Measurements from ENCODE around the gene CDC42BPG. TPM values are rescaled to one million over a fixed set of nuclear protein-coding genes. Genes with fewer than 3 reads are reported as not detected.

The CDC42BPG gene
- total RNA-seq, 1 donor from 2014 or later = 13.0 TPM

- Histone ChIP-seq H3K27ac (no peak overlapping the region), H3K4me1 (peaks cover 93% of the 10 kb centered on the region), H3K27me3 (no peaks in the 10 kb centered on the region), H3K9me3 (no peaks in the 10 kb centered on the region), H3K4me3 (no peak overlapping the region), H3K36me3 (peaks cover 0 to 17% of the 10 kb centered on the region in 2 donors)
- DNase-seq (ENCODE audit: extremely low spot score in 2 of 2) = no peak
- intact Hi-C loops (cut with DNase I) = no loop called here
- TF ChIP-seq POLR2AphosphoS5 (IDR thresholded peaks at IDR 0.05; ENCODE audit: insufficient read depth in 1 of 2, low read depth in 1 of 2) (no peak), POLR2A (IDR thresholded peaks at IDR 0.05) (no peak), CTCF (IDR thresholded peaks at IDR 0.05) (no peak)
Observed at GRCh38 chr11:64872790-64873488, 28.5 kb upstream of the CDC42BPG start.

- no peaks in the 10 kb centered on the region for H3K9me3 ChIP-seq
- intact Hi-C loops (cut with DNase I) = no loop called here
- no peak for DNase-seq (ENCODE audit: extremely low spot score in 2 of 2)
- H3K27me3 ChIP-seq = no peaks in the 10 kb centered on the region
- TF ChIP-seq CTCF (IDR thresholded peaks at IDR 0.05) = no peak
- no peak for TF ChIP-seq POLR2A (IDR thresholded peaks at IDR 0.05)
- TF ChIP-seq POLR2AphosphoS5 (IDR thresholded peaks at IDR 0.05; ENCODE audit: insufficient read depth in 1 of 2, low read depth in 1 of 2) = no peak
- H3K4me3 ChIP-seq = no peak overlapping the region
- peak overlapping the region; percentile 91 for H3K27ac ChIP-seq
- peaks cover 92% of the 10 kb centered on the region for H3K4me1 ChIP-seq
- H3K36me3 ChIP-seq = peaks cover 0 to 17% of the 10 kb centered on the region in 2 donors
Observed at GRCh38 chr11:64871492-64871891, 27.0 kb upstream of the CDC42BPG start.

- H3K9me3 ChIP-seq = no peaks in the 10 kb centered on the region
- TF ChIP-seq POLR2A (IDR thresholded peaks at IDR 0.05) (no peak), POLR2AphosphoS5 (IDR thresholded peaks at IDR 0.05; ENCODE audit: insufficient read depth in 1 of 2, low read depth in 1 of 2) (no peak), CTCF (IDR thresholded peaks at IDR 0.05) (no peak)
- H3K36me3 ChIP-seq = peaks cover 0 to 17% of the 10 kb centered on the region in 2 donors
- peaks cover 92% of the 10 kb centered on the region for H3K4me1 ChIP-seq
- intact Hi-C loops (cut with DNase I) = no loop called here
- H3K4me3 ChIP-seq = peak overlapping the region; percentile 2 to 21
- H3K27ac ChIP-seq = peak overlapping the region; percentile 91
- no peak for DNase-seq (ENCODE audit: extremely low spot score in 2 of 2)
- no peaks in the 10 kb centered on the region for H3K27me3 ChIP-seq
Observed at GRCh38 chr11:64870893-64871466, 26.5 kb upstream of the CDC42BPG start.

GRCh38 chr11:64870176-64870892, 25.9 kb upstream of the CDC42BPG start:
- peak overlapping the region; percentile 91 for H3K27ac ChIP-seq
- H3K36me3 ChIP-seq = peaks cover 0 to 17% of the 10 kb centered on the region in 2 donors
- intact Hi-C loops (cut with DNase I) = no loop called here
- peaks cover 92% of the 10 kb centered on the region for H3K4me1 ChIP-seq
- no peak for DNase-seq (ENCODE audit: extremely low spot score in 2 of 2)
- peak overlapping the region; percentile 2 to 21 for H3K4me3 ChIP-seq
- H3K27me3 ChIP-seq = no peaks in the 10 kb centered on the region
- H3K9me3 ChIP-seq = no peaks in the 10 kb centered on the region
- TF ChIP-seq CTCF (IDR thresholded peaks at IDR 0.05) (no peak), POLR2A (IDR thresholded peaks at IDR 0.05) (no peak), POLR2AphosphoS5 (IDR thresholded peaks at IDR 0.05; ENCODE audit: insufficient read depth in 1 of 2, low read depth in 1 of 2) (peak in 1 of 2 donors; percentile 10)
